SK-N-SH (cell line): ENCODE results near the gene POLE2. TPM values are rescaled to one million over a fixed set of nuclear protein-coding genes. Genes with fewer than 3 reads are reported as not detected.

ENCODE experiments used
- CTCF ChIA-PET: fragments of 300-600, 350-600 bp; formaldehyde crosslinking; extraction: SDS; loops from one replicate; lab custom pipeline; 2021; lab: Yijun Ruan, JAX
- POLR2A ChIA-PET: fragments of 350-600 bp; sonication (Branson Sonifier 250); formaldehyde crosslinking; extraction: SDS; loops from one replicate; lab custom pipeline; 2020; ENCODE audit warnings: antibody characterized with exemption, inconsistent platforms; lab: Yijun Ruan, JAX
- DNase-seq: peaks from one replicate; pipeline ENCODE4 v3.0.0; 2012
- H2AFZ ChIP-seq: fragments of 200-600 bp; sonication (generic); 2 replicates; pipeline ENCODE4 v1.8.1; 2016; ENCODE audit warnings: antibody characterized with exemption, mild to moderate bottlenecking, low read depth
- H3F3A ChIP-seq: fragments of 200-600 bp; sonication (generic); replicated peaks from 2 replicates; pipeline ENCODE3; 2016; ENCODE audit warnings: antibody characterized with exemption, mild to moderate bottlenecking; ENCODE audit not compliant: insufficient read depth
- H3K27ac ChIP-seq, 2 experiments: fragments of 200-500 bp in 1 of 2; fragments of 200-600 bp in 1 of 2; sonication (Bioruptor generic) in 1 of 2; sonication (generic), shearing (Covaris generic) in 1 of 2; 2 replicates each; pipeline versions ENCODE4 v1.5.1 to v1.6.1; 2014 to 2016; ENCODE audit warnings: low read depth in 2 of 2, inconsistent platforms in 1 of 2, low read length in 1 of 2, mild to moderate bottlenecking in 1 of 2, mixed read lengths in 1 of 2
- H3K27me3 ChIP-seq: fragments of 200-600 bp; sonication (generic), shearing (Covaris generic); 2 replicates; pipeline ENCODE4 v1.6.1; 2016; ENCODE audit warnings: mixed run types; ENCODE audit not compliant: insufficient read depth
- H3K36me3 ChIP-seq, 2 experiments: fragments of 200-500 bp in 1 of 2; fragments of 200-600 bp in 1 of 2; sonication (Bioruptor generic) in 1 of 2; sonication (generic) in 1 of 2; replicated peaks in 1 of 2; 2 replicates each; pipeline versions ENCODE3 to v1.5.1; 2014 to 2016; ENCODE audit warnings: low read length in 1 of 2, mild to moderate bottlenecking in 1 of 2; ENCODE audit not compliant: insufficient read depth in 2 of 2, control insufficient read depth in 1 of 2
- H3K4me1 ChIP-seq, 2 experiments: fragments of 200-500 bp in 1 of 2; fragments of 200-600 bp in 1 of 2; sonication (Bioruptor generic) in 1 of 2; sonication (generic), shearing (Covaris generic) in 1 of 2; 2 replicates each; pipeline versions ENCODE4 v1.5.1 to v1.6.1; 2014 to 2016; ENCODE audit warnings: low read depth in 1 of 2, low read length in 1 of 2, mixed run types in 1 of 2; ENCODE audit not compliant: insufficient read depth in 2 of 2, control insufficient read depth in 1 of 2
- H3K4me2 ChIP-seq: fragments of 200-600 bp; sonication (generic), shearing (Covaris generic); 2 replicates; pipeline ENCODE4 v1.6.1; 2017; ENCODE audit warnings: mixed run types
- H3K4me3 ChIP-seq, 2 experiments: fragments of 200-500 bp in 1 of 2; fragments of 200-600 bp in 1 of 2; sonication (Bioruptor generic) in 1 of 2; sonication (generic), shearing (Covaris generic) in 1 of 2; 2 replicates each; pipeline versions ENCODE4 v1.5.1 to v1.8.1; 2014 to 2016; ENCODE audit warnings: low read depth in 2 of 2, inconsistent platforms in 1 of 2, low read length in 1 of 2, mild to moderate bottlenecking in 1 of 2, mixed read lengths in 1 of 2, moderate library complexity in 1 of 2
- H3K79me2 ChIP-seq: fragments of 200-600 bp; sonication (generic); 2 replicates; pipeline ENCODE4 v1.8.1; 2017; ENCODE audit warnings: mild to moderate bottlenecking; ENCODE audit not compliant: insufficient read depth
- H3K9ac ChIP-seq: fragments of 200-600 bp; sonication (generic); 2 replicates; pipeline ENCODE4 v1.6.1; 2017; ENCODE audit warnings: mixed run types
- H3K9me2 ChIP-seq: fragments of 200-600 bp; sonication (generic); 2 replicates; pipeline ENCODE4 v1.6.1; 2017; ENCODE audit warnings: mixed run types
- H3K9me3 ChIP-seq: fragments of 200-600 bp; sonication (generic); 2 replicates; pipeline ENCODE4 v1.6.1; 2017; ENCODE audit warnings: mixed run types, mild to moderate bottlenecking, moderate library complexity
- H4K20me1 ChIP-seq: fragments of 200-600 bp; sonication (generic); 2 replicates; pipeline ENCODE4 v1.6.1; 2017; ENCODE audit warnings: mild to moderate bottlenecking, mixed run types; ENCODE audit not compliant: insufficient read depth
- CHD2 ChIP-seq: fragments of 150-350 bp; IDR thresholded peaks from 2 replicates; pipeline ENCODE4 v1.6.1; 2018; ENCODE audit warnings: low read length; ENCODE audit not compliant: partially characterized antibody
- EP300 ChIP-seq, 2 experiments: IDR thresholded peaks; 2 replicates each; pipeline versions ENCODE4 v1.4.0 to v1.6.1; 2012; ENCODE audit warnings: borderline replicate concordance in 1 of 2, low read depth in 1 of 2, low read length in 1 of 2
- GATA2 ChIP-seq: sonication (generic); formaldehyde crosslinking; IDR thresholded peaks from 2 replicates; pipeline ENCODE4 v1.5.0; 2020; ENCODE audit warnings: mild to moderate bottlenecking, missing genetic modification reagents
- MAX ChIP-seq: IDR thresholded peaks from 2 replicates; pipeline ENCODE4 v1.4.0; 2012; ENCODE audit warnings: low read depth
- NRF1 ChIP-seq: IDR thresholded peaks from 2 replicates; pipeline ENCODE4 v1.6.1; 2012; ENCODE audit warnings: low read depth, mild to moderate bottlenecking, low read length
- PBX3 ChIP-seq: IDR thresholded peaks from 2 replicates; pipeline ENCODE4; 2012
- REST ChIP-seq: IDR thresholded peaks from 2 replicates; pipeline ENCODE4 v1.6.1; 2012; ENCODE audit warnings: mild to moderate bottlenecking, low read depth, low read length, moderate library complexity
- RFX5 ChIP-seq: IDR thresholded peaks from 2 replicates; pipeline ENCODE4 v1.6.1; 2012; ENCODE audit warnings: mild to moderate bottlenecking, improper control_type of control experiment, low read length
- USF1 ChIP-seq: IDR thresholded peaks from 2 replicates; pipeline ENCODE4 v1.4.0; 2012; ENCODE audit warnings: low read depth, borderline replicate concordance
- YY1 ChIP-seq: IDR thresholded peaks from 2 replicates; pipeline ENCODE4 v1.4.0; 2012; ENCODE audit warnings: low read depth, mild to moderate bottlenecking
- WGBS: methylation state at CpG from one replicate; pipeline ENCODE4 v1.1.6; 2017; ENCODE audit warnings: low lambda C conversion rate; 5-methylcytosine and 5-hydroxymethylcytosine counted together
- polyA plus RNA-seq, 3 experiments: library from polyadenylated mRNA; depleted of rRNA; stranded (reverse); fragments of >200 nt; gene quantifications; 2 replicates each; pipeline ENCODE4 v1.2.3, GENCODE V29; 2012

Gene POLE2
- polyA plus RNA-seq, 1 of the 3 experiments (the other 2 are of a cell fraction), result 8.5 TPM

- TF ChIP-seq REST (no peak), GATA2 (CRISPR knock-in tag) (no peak), YY1 (no peak), CHD2 (no peak)
These were observed 73.8 kb downstream of the POLE2 start (continued) for GRCh38 chr14:49614196-49614595.

- CTCF ChIA-PET, result no interaction called here
- H3K4me3 ChIP-seq, result no peak overlapping the region
- H3K9ac ChIP-seq, result no peak overlapping the region
- DNase-seq, result no peak
- H3K27me3 ChIP-seq, result no peaks in the 10 kb centered on the region
- no peaks in the 10 kb centered on the region for H3K9me2 ChIP-seq
- no peak overlapping the region for H2AFZ ChIP-seq
- TF ChIP-seq PBX3, result no peak
- no peak for TF ChIP-seq RFX5
- no peak for TF ChIP-seq EP300 (IDR thresholded peaks at IDR 0.05; ENCODE audit: borderline replicate concordance in 1 of 2, low read depth in 1 of 2, low read length in 1 of 2)
- no peak for TF ChIP-seq NRF1
- TF ChIP-seq MAX, result no peak
- TF ChIP-seq USF1, result no peak
- H3K79me2 ChIP-seq, result peaks cover 27% of the 10 kb centered on the region
- peaks cover 27% of the 10 kb centered on the region for H3F3A ChIP-seq
- WGBS, result 98% methylated on average over 8 of the region's 8 CpGs
- H3K9me3 ChIP-seq, result no peaks in the 10 kb centered on the region
- peaks cover 3 to 17% of the 10 kb centered on the region in 2 experiments for H3K36me3 ChIP-seq
- H3K27ac ChIP-seq, result peak overlapping the region in 1 of 2 experiments; percentile 29; a peak in 1 of 4 replicates
- POLR2A ChIA-PET, result no interaction called here
- no peak overlapping the region for H3K4me2 ChIP-seq
- no peaks in the 10 kb centered on the region for H4K20me1 ChIP-seq
- peaks cover 0 to 2% of the 10 kb centered on the region in 2 experiments; a peak in 1 of 4 replicates for H3K4me1 ChIP-seq
These were observed 75.3 kb downstream of the POLE2 start for GRCh38 chr14:49612671-49613070.
